HG03175 (cell line): ENCODE data around the gene ZHX3.
"Not testable (repeated sequence)": the region's sequence is repeated elsewhere in the genome, so short reads cannot be mapped to it uniquely, and the experiment has no call there.

Source experiments
- ATAC-seq: cut with Tn5 transposase; IDR thresholded peaks from one replicate; pipeline ENCODE4 v1.9.1; 2021; ENCODE audit warnings: mild to moderate bottlenecking, moderate library complexity; ENCODE audit not compliant: unreplicated experiment

ZHX3 gene

DNA sequence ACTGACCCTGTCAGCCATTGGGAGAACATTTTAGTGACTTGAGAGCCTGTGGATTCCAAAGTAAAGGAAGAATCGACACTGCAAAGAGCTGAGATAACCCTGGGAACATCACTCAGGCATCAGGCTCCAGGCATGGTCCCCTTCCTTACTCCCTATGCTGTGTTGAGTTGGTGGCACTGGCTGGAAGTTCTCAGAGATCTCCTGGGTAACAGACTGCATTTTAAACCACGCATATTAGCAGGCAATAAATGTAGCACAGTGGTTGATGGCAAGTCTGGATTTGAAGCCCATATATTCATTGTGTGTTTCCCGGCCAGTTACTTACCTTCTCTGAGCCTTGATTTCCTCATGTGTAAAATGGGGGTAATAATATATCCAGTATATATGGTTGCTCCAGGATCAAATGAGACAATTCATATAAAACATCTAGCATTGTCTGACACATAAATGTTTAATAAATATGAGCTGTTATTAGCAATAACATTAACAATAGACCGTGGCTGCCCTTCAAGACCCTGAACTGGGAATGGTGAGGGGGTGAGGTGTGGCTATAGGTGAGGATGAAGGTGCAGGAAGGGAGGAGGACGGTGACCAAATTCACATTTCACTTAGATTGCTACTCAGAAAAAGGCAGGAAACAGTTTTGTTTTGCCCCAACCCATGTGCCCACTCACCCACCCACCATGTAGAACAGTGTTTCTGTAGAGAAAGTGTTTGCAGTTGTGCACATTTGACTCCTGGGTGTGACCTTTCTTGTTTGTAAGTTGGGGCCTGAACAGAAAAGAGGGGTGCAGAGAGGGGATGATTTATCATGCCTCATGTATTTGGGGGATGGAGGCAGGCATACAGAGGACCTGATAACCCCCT lies 178.1 kb downstream of the ZHX3 start:
- ATAC-seq = no peak

DNA sequence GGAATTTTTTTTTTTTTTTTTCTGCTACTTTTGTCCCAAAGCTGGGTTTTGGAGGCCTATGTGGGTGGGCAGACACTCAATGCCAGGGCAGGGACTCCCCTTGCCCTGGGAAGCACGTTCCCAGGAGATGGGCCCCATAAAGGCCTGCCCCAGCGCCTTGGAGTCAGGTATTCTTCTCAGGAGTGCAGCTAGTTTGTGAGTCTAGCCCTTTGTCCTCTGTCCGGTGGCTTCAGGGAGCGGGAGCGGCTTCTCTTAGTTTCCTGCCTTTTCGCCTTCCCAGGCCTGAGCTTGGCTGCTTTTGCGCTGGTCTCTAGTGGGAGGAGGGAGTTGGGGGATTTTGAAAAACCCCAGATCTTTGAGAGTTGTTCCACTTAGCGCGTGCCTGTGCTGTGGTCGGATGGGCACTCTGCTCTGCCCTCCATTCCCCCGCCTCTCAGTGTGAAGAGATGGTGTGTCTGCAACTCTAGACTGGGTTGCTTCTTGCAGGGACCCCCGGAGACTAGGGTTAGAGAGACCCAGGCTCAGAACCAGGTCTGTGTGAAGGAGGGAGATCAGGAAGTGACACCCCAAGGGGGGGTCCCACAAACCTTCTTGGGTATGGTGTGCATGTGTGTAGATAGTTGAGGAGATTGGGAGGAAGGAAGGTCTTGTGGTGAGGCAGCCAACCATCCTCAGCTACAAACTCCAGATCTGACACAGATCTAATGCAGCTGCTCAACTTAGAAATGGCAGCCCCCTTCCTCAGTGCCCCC lies 178.9 kb downstream of the ZHX3 start:
- no peak for ATAC-seq

GRCh38 chr20:41137614-41138474 lies 179.7 kb downstream of the ZHX3 start:
- ATAC-seq = peak; percentile 9

DNA sequence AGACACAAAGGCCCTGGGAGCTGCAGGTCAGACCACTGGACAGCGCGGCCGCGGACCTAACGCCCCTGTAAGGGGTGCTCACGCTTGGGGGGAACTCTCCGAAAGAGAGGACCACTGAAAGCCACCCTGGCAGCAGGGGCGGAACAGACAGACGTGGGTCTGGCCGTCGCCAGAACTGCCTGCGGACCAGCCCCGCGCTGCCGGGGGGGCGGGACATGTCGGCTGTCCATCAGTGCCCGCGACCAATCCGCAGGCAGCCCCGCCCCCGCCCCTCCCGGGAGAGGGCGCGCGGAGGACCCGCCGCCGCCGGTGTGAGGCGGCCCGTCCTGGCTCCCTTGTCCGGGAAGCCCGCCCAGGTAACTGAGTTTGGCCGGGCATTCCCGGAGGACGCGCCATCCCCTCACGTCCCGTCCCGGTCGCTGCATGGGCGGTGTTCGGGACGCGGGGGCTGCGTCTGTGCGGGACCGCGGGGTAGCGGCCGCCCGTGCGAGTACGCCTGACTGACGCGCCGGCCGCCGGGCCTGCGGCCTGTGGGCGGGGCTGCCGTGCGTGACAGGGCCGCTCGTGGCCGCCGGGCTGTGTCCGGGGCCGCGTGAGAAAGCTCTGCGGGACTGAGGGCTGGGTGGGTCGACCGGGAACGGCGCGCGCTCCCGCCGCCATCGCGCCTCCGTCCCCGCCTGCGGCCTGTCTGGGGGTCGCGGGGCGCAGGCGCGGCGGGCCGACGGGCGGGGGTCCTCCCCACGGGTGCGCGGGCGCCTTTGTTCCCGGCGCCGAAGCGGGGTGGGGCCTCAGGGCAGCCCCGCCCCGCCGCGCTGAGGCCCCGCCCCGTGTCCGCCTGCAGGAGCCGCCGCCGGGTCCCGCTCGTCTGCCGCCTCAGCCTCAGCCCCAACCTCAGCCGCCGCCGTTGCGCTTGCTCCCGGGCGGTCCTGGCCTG lies 180.6 kb downstream of the ZHX3 start, which contains the start of gene PLCG1:
PLCG1 (plus strand) TSS at position 864 of the 934 bp plus-strand sequence. CDS start 99 bp downstream, outside the sequence.
- ATAC-seq = peak; percentile 65

DNA sequence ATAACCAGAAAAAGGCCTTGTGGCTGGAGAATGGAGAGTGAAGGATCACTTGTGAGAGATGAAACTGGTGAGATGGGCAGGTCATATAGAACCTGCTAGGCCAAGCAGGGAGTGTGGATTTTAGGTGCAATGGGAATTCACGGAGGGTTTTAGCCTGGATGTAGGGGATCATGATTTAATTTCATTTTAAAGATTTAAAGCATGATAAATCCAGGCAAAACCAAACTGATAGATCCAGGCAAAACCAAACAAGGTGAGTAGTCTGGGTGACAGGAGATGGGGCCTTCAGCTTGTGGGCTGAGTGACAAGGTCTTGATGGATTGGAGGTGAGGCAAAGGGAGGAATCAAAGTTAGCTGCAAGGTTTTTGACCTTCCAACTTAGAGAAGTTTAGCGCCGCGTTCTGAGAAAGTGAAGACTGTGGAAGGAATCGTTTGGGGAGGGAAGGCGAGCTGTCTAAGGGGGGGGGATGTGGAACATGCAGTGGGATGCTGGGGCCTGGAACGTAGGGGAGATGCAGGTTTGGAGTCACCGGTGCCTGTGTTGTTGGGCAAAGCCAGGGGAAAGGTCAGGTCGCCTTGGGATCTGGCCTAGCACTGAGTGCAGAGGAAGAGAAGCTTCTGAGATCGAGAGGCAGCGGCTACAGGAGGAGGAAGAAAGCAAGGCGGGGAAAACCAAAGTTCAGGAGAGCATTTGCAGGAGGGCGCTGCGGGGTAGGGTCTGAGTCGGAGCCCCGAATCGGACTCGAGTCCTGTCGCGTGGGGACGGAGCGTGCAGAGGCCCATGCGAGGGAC lies 181.4 kb downstream of the ZHX3 start:
- ATAC-seq = no peak

GRCh38 chr20:41135187-41135887 lies 182.2 kb downstream of the ZHX3 start:
- ATAC-seq = no peak

- ATAC-seq = no peak
Observed at GRCh38 chr20:41134362-41135186, 183.0 kb downstream of the ZHX3 start.

DNA sequence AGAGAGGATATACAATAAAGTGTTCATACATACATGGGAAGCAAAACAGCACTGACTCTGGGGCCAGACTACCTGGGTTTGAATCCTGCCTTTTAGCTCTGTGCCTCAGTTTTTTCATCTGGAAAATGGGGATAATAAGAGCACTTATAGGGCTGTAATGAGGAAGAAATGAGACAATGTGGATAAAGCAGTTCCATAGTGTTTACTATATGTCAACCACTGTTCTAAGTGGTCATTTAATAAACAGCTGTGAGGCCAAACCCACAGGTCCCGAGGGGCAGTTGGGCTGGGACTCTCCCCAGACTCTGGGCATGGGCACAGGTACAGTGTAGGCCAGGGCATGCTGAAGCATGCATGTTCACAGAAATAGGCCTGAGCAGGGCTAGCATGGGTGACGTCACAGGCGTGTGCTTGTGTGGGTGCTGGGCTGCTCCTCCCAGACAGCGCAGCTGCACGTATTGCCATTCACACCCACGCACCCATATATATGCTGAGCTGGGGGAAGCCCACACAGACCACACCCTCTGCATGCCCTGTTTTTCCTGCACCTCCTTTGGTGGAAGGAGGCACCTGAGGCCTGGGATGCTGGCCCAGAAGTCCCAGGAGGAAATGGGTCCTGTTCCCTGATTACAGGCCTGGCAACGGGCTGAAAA lies 183.7 kb downstream of the ZHX3 start:
- ATAC-seq = peak; percentile 26

DNA sequence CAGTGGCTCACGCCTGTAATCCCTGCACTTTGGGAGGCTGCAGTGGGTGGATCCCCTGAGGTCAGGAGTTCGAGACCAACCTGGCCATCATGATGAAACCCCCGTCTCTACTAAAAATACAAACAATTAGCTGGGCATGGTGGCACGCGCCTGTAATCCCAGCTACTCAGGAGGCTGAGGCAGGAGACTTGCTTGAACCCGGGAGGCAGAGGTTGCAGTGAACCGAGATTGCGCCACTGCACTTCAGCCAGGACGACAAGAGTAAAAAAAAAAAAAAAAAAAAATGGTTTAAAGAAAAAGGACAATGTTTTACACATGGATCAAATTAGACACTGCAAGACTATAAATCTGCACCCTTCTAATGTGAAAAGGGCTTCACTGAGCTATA lies 185.1 kb downstream of the ZHX3 start:
- not testable (repeated sequence) for ATAC-seq

- peak; percentile 31 for ATAC-seq
Observed at GRCh38 chr20:41131594-41132387, 185.7 kb downstream of the ZHX3 start.
